HG03439 (cell line): ENCODE results near the gene SMARCC1.
A peak's percentile ranks its signal among the peaks of the same experiment; 100 is the strongest.
"Not testable (repeated sequence)": the region's sequence is repeated elsewhere in the genome, so short reads cannot be mapped to it uniquely, and the experiment has no call there.

ENCODE experiments used
- ATAC-seq: cut with Tn5 transposase; IDR thresholded peaks from one replicate; pipeline ENCODE4 v1.9.1; 2021; ENCODE audit warnings: mild to moderate bottlenecking, moderate library complexity; ENCODE audit not compliant: unreplicated experiment

The SMARCC1 gene

GRCh38 chr3:47781685-47782445, at the start of gene SMARCC1:
Gene SMARCC1, minus strand, starts transcription at chr3:47781893. Its CDS starts 96 bp downstream, at chr3:47781797.
- peak; percentile 82 for ATAC-seq

- not testable (repeated sequence) for ATAC-seq
Measured at GRCh38 chr3:47829482-47829881, 47.8 kb upstream of the SMARCC1 start.

GRCh38 chr3:47825590-47825989, 43.9 kb upstream of the SMARCC1 start:
- no peak for ATAC-seq

- peak; percentile 94 for ATAC-seq
Measured at GRCh38 chr3:47824541-47825473, 43.1 kb upstream of the SMARCC1 start.

GRCh38 chr3:47817609-47818008, 35.9 kb upstream of the SMARCC1 start:
- no peak for ATAC-seq

GRCh38 chr3:47813551-47814177, 32.0 kb upstream of the SMARCC1 start:
- ATAC-seq = no peak

GRCh38 chr3:47804577-47804976, 22.9 kb upstream of the SMARCC1 start:
- no peak for ATAC-seq

GRCh38 chr3:47803480-47804025, 21.9 kb upstream of the SMARCC1 start:
- no peak for ATAC-seq

- ATAC-seq = peak; percentile 85
Measured at GRCh38 chr3:47802734-47803479, 21.2 kb upstream of the SMARCC1 start, which contains the start of gene DHX30. Gene DHX30, plus strand, starts transcription at chr3:47803138. Its CDS starts 7,546 bp downstream, at chr3:47810684.

- ATAC-seq = no peak
Measured at GRCh38 chr3:47799733-47800132, 18.0 kb upstream of the SMARCC1 start.

- no peak for ATAC-seq
Measured at GRCh38 chr3:47794544-47794943, 12.9 kb upstream of the SMARCC1 start.

- no peak for ATAC-seq
Measured at GRCh38 chr3:47792699-47793098, 11.0 kb upstream of the SMARCC1 start.

- no peak for ATAC-seq
Measured at GRCh38 chr3:47791193-47791855, 9.6 kb upstream of the SMARCC1 start.

GRCh38 chr3:47783673-47784072, 2.0 kb upstream of the SMARCC1 start:
- ATAC-seq = no peak

GRCh38 chr3:47782446-47783308, 984 bp upstream of the SMARCC1 start:
- no peak for ATAC-seq

GRCh38 chr3:47780741-47781684, 680 bp downstream of the SMARCC1 start:
- ATAC-seq = peak; percentile 39

- no peak for ATAC-seq
Measured at GRCh38 chr3:47778746-47779145, 2.9 kb downstream of the SMARCC1 start.

- no peak for ATAC-seq
Measured at GRCh38 chr3:47772788-47773187, 8.9 kb downstream of the SMARCC1 start.
